NK-92 (cell line): ENCODE data around the gene ADRA2A.

Experiments
- DNase-seq: peaks from one replicate; lab custom pipeline; 2025; ENCODE audit not compliant: unreplicated experiment; lab: John Stamatoyannopoulos, UW

Gene ADRA2A

DNA sequence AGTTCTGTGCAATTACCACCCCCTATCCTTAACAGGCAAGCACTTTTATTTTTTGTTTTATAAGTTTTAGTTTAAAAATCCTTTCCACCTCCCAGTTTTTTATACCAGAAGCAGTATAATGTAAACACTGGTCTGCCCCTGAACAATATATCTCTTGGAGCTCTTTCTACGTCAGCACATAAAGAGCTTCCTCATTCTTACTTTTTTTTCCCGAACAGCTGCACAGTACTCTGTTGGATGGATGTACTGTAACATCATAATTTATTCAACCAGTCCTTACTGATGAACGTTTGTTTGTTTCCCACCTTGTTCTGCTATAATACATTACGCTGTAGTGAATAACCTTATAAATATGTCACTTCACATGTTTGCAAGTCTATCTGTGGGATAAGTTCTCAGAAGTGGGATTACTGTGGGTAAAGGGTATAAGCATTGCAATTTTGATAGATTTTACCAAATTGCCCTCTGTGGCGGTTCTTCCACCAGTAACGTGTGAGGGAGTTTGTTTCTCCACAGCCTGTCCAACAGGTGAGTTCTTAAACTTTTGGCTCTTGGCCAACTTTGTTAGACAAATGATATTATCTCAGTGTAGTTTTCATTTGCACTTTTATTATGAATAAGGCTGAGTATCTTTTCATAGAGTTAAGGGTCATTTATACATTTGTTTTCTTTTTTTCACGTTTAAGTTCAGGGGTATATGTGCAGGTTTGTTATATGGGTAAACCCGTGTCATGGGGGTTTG, 32.8 kb downstream of the ADRA2A start:
- no peak for DNase-seq

- no peak for DNase-seq
Measured at GRCh38 chr10:111110771-111111170, 33.9 kb downstream of the ADRA2A start.

GRCh38 chr10:111112333-111112732, 35.5 kb downstream of the ADRA2A start:
- no peak for DNase-seq

DNA sequence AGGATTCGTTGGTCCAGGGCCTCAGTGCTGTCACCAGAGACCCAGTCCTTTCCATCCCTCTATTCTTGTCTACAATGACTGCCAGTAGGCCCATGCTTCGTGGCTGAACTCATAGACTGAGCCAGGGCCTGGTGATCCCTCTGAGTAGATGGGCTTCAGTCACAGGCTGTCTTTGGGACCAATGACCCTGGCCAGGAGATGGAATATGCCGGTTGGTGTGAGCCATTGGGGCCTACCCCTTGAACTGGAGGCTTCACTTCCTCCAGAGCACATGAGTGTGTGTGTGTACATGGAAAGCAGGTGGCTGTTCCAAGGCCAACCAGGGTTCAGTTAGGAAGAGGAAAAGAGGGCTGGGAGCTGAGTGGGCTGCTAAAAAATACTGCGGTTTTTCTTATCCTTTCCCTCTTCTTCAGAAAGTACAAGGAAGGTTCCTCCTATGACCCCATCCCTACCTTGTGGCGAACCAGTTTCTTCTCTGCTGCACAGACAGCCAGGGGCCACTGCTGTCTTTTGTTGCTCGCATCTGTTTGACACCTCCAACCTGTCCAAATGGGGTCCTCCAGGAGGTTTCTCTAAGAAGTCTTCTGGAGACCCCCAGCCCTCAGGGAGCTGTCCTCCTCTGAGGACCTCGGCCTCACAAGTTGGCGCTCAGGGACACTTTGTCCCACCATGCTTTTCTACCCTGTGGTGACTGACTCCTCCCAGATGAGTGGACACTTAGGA, 36.6 kb downstream of the ADRA2A start:
- DNase-seq, result no peak

DNA sequence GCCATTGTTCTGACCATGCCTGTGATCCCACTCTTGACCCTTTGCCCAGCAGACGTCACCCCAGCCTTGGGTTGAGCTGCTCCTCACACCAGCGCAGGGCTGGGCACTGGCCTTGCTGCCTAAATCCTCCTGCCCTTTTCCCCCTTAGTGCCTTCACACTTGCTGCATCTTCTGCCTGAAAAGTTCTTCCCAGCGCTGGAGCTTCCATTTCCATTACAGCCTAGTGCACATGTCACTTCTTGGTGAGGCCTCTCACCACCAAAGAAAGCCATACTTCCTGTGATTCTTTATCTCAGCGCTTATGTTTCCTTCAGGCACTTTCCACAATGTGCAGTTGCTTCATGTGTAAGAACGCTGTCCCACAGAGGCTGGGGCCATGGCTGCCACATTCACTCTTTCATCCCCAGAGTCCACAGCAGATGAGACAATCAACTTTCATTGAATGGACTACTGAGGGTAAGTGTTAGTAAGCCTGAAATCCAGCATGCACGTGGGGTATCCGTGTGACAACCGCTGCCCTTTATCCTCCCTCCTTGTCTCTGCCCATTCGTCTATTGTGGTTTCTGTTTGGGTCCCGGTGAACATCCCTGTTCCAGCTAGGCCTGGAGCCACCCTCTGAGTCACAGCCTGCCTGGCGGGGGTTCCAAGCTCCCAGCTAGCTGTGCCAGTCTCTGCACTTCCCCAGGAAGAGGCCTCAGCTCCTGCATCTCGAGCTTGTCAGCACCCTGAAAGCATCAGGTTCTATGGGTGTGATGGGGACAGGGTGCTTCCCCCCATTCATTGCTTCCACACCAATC, 37.3 kb downstream of the ADRA2A start:
- no peak for DNase-seq

- no peak for DNase-seq
Measured at GRCh38 chr10:111114758-111115500, 38.1 kb downstream of the ADRA2A start.

DNA sequence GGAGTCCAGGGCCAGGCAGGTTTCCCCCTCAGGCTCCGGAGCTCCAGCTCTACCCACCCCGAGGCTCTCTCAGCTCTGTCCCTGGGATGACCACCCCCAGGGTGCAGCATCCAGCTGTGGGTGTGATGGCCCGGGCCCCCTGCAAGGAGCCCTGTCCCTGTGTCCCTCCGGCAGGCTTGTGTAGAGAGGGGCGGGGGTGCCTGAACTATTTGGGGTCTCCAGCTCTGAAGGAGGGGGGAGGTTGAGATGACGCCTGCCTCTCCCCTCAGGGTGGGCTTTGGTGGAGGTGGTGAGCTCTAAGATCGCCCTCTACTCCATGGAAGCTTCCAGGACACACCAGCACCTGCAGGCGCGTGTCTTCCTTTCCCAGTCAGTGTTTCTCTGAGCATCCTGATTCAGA, 39.4 kb downstream of the ADRA2A start:
- DNase-seq, result no peak

GRCh38 chr10:111116762-111117445, 40.1 kb downstream of the ADRA2A start:
- no peak for DNase-seq

DNA sequence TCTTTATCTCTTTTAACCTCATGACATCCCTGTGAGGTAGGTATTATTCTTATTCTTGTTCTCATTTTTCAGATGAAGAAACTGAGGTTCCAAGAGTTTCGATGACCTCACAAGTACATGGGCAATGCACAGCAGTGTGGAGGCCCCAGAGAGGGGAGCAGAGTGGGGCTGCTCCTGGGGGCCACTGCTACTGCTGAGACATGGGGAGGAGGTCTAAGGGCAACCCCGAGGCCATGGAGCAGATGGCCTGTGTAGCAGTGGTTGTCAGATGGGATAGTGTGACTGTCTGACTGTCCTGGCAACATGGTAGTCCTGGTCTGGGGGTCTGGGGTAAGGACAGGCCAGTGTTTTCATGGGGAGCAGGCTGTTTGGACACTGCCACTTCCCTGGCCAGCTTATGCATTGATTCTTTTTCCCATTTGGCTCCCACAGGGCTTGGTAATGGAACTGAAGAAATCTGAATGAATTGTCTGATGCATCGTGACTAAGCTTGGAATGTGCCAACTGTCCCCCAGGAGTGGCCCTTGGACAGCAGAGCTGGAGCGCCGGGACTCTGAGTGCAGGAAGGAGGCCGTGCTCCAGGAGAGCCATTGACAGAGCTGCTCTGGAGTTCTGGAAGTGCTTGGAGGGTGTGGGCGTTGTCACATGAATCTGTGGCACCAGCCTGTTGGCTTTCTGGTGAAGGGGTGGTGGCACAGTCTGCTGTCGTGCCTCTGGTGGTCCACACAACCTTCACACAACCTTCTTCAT, 40.9 kb downstream of the ADRA2A start:
- no peak for DNase-seq

DNA sequence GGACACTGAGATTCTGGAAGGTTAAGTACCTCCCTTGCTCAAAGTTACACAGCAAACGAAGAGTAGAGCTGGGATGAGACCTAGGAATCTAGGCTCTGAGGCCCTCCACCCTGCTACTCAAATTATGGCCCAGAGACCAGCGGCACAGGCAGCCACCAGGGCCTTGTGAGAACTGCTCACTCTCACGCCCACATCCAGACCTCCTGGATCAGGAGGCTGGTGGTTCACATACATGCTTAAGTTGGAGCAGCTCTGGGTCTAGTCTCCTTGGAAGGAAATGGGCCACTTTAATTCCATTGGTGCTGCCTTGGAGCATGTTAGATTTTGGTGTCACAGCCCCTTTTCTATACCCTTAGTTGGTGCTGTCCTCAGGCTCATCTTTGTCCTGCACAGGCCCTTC, 41.9 kb downstream of the ADRA2A start:
- DNase-seq, result no peak

DNA sequence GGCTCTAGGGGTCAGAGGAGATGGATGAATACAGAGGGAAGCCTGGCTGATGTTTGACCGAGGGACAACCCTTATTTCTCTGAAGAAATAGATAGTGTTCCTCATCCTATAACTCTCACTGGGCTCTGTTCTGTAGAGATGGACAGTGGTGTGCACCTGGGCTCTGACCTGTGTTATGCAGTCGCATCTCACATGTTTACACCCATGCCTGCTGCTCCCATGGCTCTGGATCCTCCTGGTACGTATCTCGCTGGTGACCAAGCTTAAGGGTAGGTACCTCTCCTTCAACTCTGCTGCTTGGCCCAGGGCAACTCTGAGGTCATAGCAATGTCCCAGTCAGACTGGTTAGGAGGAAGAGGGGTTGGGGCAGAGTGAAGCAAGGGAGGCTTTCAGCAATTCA, 42.8 kb downstream of the ADRA2A start:
- DNase-seq, result no peak

- no peak for DNase-seq
Measured at GRCh38 chr10:111122127-111122526, 45.3 kb downstream of the ADRA2A start.

- no peak for DNase-seq
Measured at GRCh38 chr10:111123883-111124282, 47.1 kb downstream of the ADRA2A start.

GRCh38 chr10:111125102-111125501, 48.3 kb downstream of the ADRA2A start:
- no peak for DNase-seq

DNA sequence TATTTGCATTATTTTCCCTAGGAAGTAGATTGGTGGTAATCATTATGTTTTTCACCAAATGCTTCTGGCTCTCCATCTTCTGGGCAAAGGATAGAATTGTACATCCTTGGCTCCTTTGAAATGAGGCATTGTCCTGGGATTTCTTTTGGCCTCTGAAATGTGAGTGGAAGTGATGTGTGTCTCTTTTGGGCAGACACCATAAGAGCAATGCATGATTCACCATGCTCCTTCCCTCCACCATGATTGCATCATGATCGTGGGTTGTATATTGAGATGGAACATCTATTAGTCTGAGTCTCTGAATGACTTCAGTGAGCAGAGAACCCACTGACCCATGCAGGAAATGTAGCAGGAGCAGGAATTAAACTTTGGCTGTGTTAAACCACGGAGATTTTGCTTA, 49.2 kb downstream of the ADRA2A start:
- DNase-seq, result no peak

- no peak for DNase-seq
Measured at GRCh38 chr10:111127081-111127848, 50.4 kb downstream of the ADRA2A start.

GRCh38 chr10:111128331-111129180, 51.7 kb downstream of the ADRA2A start:
- no peak for DNase-seq

- no peak for DNase-seq
Measured at GRCh38 chr10:111129363-111129762, 52.5 kb downstream of the ADRA2A start.
